ENCODE results near the gene PPIP5K1.

- TF ChIP-seq, protein P1, sequence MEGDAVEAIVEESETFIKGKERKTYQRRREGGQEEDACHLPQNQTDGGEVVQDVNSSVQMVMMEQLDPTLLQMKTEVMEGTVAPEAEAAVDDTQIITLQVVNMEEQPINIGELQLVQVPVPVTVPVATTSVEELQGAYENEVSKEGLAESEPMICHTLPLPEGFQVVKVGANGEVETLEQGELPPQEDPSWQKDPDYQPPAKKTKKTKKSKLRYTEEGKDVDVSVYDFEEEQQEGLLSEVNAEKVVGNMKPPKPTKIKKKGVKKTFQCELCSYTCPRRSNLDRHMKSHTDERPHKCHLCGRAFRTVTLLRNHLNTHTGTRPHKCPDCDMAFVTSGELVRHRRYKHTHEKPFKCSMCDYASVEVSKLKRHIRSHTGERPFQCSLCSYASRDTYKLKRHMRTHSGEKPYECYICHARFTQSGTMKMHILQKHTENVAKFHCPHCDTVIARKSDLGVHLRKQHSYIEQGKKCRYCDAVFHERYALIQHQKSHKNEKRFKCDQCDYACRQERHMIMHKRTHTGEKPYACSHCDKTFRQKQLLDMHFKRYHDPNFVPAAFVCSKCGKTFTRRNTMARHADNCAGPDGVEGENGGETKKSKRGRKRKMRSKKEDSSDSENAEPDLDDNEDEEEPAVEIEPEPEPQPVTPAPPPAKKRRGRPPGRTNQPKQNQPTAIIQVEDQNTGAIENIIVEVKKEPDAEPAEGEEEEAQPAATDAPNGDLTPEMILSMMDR (optimal IDR thresholded peaks at IDR 0.05 in 1 of 3, IDR thresholded peaks at IDR 0.05 in 1 of 3, conservative IDR thresholded peaks at IDR 0.05 in 1 of 3; ENCODE audit: extremely low read depth in 1 of 3, insufficient read depth in 2 of 3, low read length in 3 of 3) = no peak
- no peak for TF ChIP-seq EZH2 (IDR thresholded peaks at IDR 0.05; ENCODE audit: low read length)
Observed at GRCh38 chr15:43527016-43527801, 62.8 kb downstream of the PPIP5K1 start.
